Activated T-cell treated with anti-CD3 and anti-CD28 coated beads, Interleukin-2, amount 50 U/mL, for 24 hours (primary cell): ENCODE data around the gene MAP3K10.

ENCODE experiments used
- DNase-seq: peaks from one replicate; pipeline ENCODE4 v3.0.0-alpha.2; 2020
- H3K27ac Mint-ChIP-seq: 2 replicates; pipeline ENCODE4 v1.8.0; 2020; ENCODE audit warnings: mild to moderate bottlenecking, mixed read lengths
- H3K27me3 Mint-ChIP-seq: 2 replicates; pipeline ENCODE4 v1.8.0; 2020; ENCODE audit warnings: mixed read lengths
- H3K36me3 Mint-ChIP-seq: 2 replicates; pipeline ENCODE4 v1.8.0; 2020; ENCODE audit warnings: low read depth, mixed read lengths
- H3K4me1 Mint-ChIP-seq: 2 replicates; pipeline ENCODE4 v1.8.0; 2020; ENCODE audit warnings: low read depth, mixed read lengths
- H3K4me3 Mint-ChIP-seq: 2 replicates; pipeline ENCODE4 v1.8.0; 2020; ENCODE audit warnings: mild to moderate bottlenecking, moderate library complexity, mixed read lengths
- H3K9me3 Mint-ChIP-seq: 2 replicates; pipeline ENCODE4 v1.8.0; 2020; ENCODE audit warnings: mixed read lengths

Gene MAP3K10

GRCh38 chr19:40193587-40193849 lies 2.3 kb downstream of the MAP3K10 start:
- Mint-ChIP-seq H3K27ac (no peak overlapping the region), H3K4me3 (no peak overlapping the region)
- DNase-seq, result no peak

GRCh38 chr19:40198272-40198990 lies 7.2 kb downstream of the MAP3K10 start:
- H3K4me3 Mint-ChIP-seq, result no peak overlapping the region
- H3K36me3 Mint-ChIP-seq, result peaks cover 18% of the 10 kb centered on the region
- no peaks in the 10 kb centered on the region for H3K27me3 Mint-ChIP-seq
- no peak for DNase-seq
- no peaks in the 10 kb centered on the region for H3K9me3 Mint-ChIP-seq
- H3K4me1 Mint-ChIP-seq, result peaks cover 13% of the 10 kb centered on the region
- no peak overlapping the region for H3K27ac Mint-ChIP-seq

More at GRCh38 chr19:40193587-40193849, 2.3 kb downstream of the MAP3K10 start:
- Mint-ChIP-seq H3K4me1 (peaks cover 39% of the 10 kb centered on the region), H3K36me3 (peaks cover 4% of the 10 kb centered on the region), H3K9me3 (no peaks in the 10 kb centered on the region), H3K27me3 (no peaks in the 10 kb centered on the region)

GRCh38 chr19:40200341-40201099 lies 9.3 kb downstream of the MAP3K10 start:
- H3K27me3 Mint-ChIP-seq, result no peaks in the 10 kb centered on the region
- peaks cover 35% of the 10 kb centered on the region for H3K36me3 Mint-ChIP-seq
- H3K27ac Mint-ChIP-seq, result no peak overlapping the region
- no peak overlapping the region for H3K4me3 Mint-ChIP-seq
- H3K9me3 Mint-ChIP-seq, result no peaks in the 10 kb centered on the region
- H3K4me1 Mint-ChIP-seq, result peaks cover 3% of the 10 kb centered on the region
- no peak for DNase-seq

GRCh38 chr19:40204381-40204780 lies 13.2 kb downstream of the MAP3K10 start:
- no peaks in the 10 kb centered on the region for H3K4me1 Mint-ChIP-seq
- H3K4me3 Mint-ChIP-seq, result no peak overlapping the region
- H3K9me3 Mint-ChIP-seq, result no peaks in the 10 kb centered on the region
- H3K27me3 Mint-ChIP-seq, result no peaks in the 10 kb centered on the region
- H3K36me3 Mint-ChIP-seq, result peaks cover 44% of the 10 kb centered on the region
- no peak for DNase-seq
- H3K27ac Mint-ChIP-seq, result no peak overlapping the region

GRCh38 chr19:40205760-40206159 lies 14.5 kb downstream of the MAP3K10 start:
- H3K36me3 Mint-ChIP-seq, result peaks cover 55% of the 10 kb centered on the region
- no peak overlapping the region for H3K4me3 Mint-ChIP-seq
- H3K27me3 Mint-ChIP-seq, result no peaks in the 10 kb centered on the region
- no peak for DNase-seq
- no peak overlapping the region for H3K27ac Mint-ChIP-seq
- H3K9me3 Mint-ChIP-seq, result no peaks in the 10 kb centered on the region
- H3K4me1 Mint-ChIP-seq, result no peaks in the 10 kb centered on the region

GRCh38 chr19:40208602-40209001 lies 17.4 kb downstream of the MAP3K10 start:
- no peak overlapping the region for H3K4me3 Mint-ChIP-seq
- no peak for DNase-seq
- peaks cover 60% of the 10 kb centered on the region for H3K36me3 Mint-ChIP-seq
- H3K4me1 Mint-ChIP-seq, result no peaks in the 10 kb centered on the region
- H3K27me3 Mint-ChIP-seq, result no peaks in the 10 kb centered on the region
- H3K9me3 Mint-ChIP-seq, result no peaks in the 10 kb centered on the region
- H3K27ac Mint-ChIP-seq, result no peak overlapping the region

GRCh38 chr19:40210889-40211288 lies 19.7 kb downstream of the MAP3K10 start:
- Mint-ChIP-seq H3K4me1 (no peaks in the 10 kb centered on the region), H3K9me3 (no peaks in the 10 kb centered on the region), H3K27ac (no peak overlapping the region), H3K4me3 (no peak overlapping the region), H3K36me3 (peaks cover 47% of the 10 kb centered on the region), H3K27me3 (peaks cover 3% of the 10 kb centered on the region)
- no peak for DNase-seq

GRCh38 chr19:40213251-40213829 lies 22.1 kb downstream of the MAP3K10 start:
- no peak for DNase-seq
- Mint-ChIP-seq H3K4me1 (peaks cover 8% of the 10 kb centered on the region), H3K9me3 (no peaks in the 10 kb centered on the region), H3K27me3 (peaks cover 22% of the 10 kb centered on the region), H3K36me3 (peaks cover 40% of the 10 kb centered on the region), H3K27ac (no peak overlapping the region), H3K4me3 (no peak overlapping the region)

GRCh38 chr19:40213882-40214570 lies 22.8 kb downstream of the MAP3K10 start:
- Mint-ChIP-seq H3K36me3 (peaks cover 35% of the 10 kb centered on the region), H3K27me3 (peaks cover 29% of the 10 kb centered on the region), H3K9me3 (no peaks in the 10 kb centered on the region), H3K4me3 (no peak overlapping the region), H3K4me1 (peaks cover 9% of the 10 kb centered on the region), H3K27ac (no peak overlapping the region)
- DNase-seq, result no peak

GRCh38 chr19:40214936-40215335 lies 23.7 kb downstream of the MAP3K10 start:
- H3K27ac Mint-ChIP-seq, result no peak overlapping the region
- no peak for DNase-seq

GRCh38 chr19:40216013-40216776 lies 25.0 kb downstream of the MAP3K10 start:
- no peak overlapping the region for H3K27ac Mint-ChIP-seq
- peaks cover 47% of the 10 kb centered on the region for H3K27me3 Mint-ChIP-seq
- no peak overlapping the region for H3K4me3 Mint-ChIP-seq
- H3K36me3 Mint-ChIP-seq, result peaks cover 16% of the 10 kb centered on the region
- H3K9me3 Mint-ChIP-seq, result no peaks in the 10 kb centered on the region
- no peak for DNase-seq
- H3K4me1 Mint-ChIP-seq, result peaks cover 16% of the 10 kb centered on the region

More at GRCh38 chr19:40214936-40215335, 23.7 kb downstream of the MAP3K10 start:
- Mint-ChIP-seq H3K27me3 (peaks cover 38% of the 10 kb centered on the region), H3K36me3 (peaks cover 29% of the 10 kb centered on the region), H3K4me1 (peaks cover 12% of the 10 kb centered on the region), H3K9me3 (no peaks in the 10 kb centered on the region), H3K4me3 (no peak overlapping the region)

- no peak overlapping the region for H3K4me3 Mint-ChIP-seq
- H3K27ac Mint-ChIP-seq, result no peak overlapping the region
- no peak for DNase-seq
- peaks cover 11% of the 10 kb centered on the region for H3K36me3 Mint-ChIP-seq
- H3K27me3 Mint-ChIP-seq, result peaks cover 52% of the 10 kb centered on the region
- H3K9me3 Mint-ChIP-seq, result no peaks in the 10 kb centered on the region
- H3K4me1 Mint-ChIP-seq, result peaks cover 16% of the 10 kb centered on the region
These were observed 25.5 kb downstream of the MAP3K10 start for GRCh38 chr19:40216777-40217026.

GRCh38 chr19:40217027-40217810 lies 26.0 kb downstream of the MAP3K10 start:
- H3K4me3 Mint-ChIP-seq, result no peak overlapping the region
- no peak for DNase-seq
- H3K27me3 Mint-ChIP-seq, result peaks cover 57% of the 10 kb centered on the region
- peaks cover 19% of the 10 kb centered on the region for H3K4me1 Mint-ChIP-seq
- peaks cover 3% of the 10 kb centered on the region for H3K9me3 Mint-ChIP-seq
- H3K27ac Mint-ChIP-seq, result no peak overlapping the region
- H3K36me3 Mint-ChIP-seq, result peaks cover 7% of the 10 kb centered on the region
